Medulla oblongata (tissue), 1 donor: ENCODE data around the gene TRIM61.
"Not testable (repeated sequence)": the region's sequence is repeated elsewhere in the genome, so short reads cannot be mapped to it uniquely, and the experiment has no call there.

ENCODE experiments used
- DNase-seq: peaks from one replicate; pipeline ENCODE4 v3.0.0-alpha.2; 2015; ENCODE audit errors: extremely low spot score

The TRIM61 gene

GRCh38 chr4:164956766-164957643, 20.5 kb downstream of the TRIM61 start:
- peak; percentile 87 for DNase-seq

- no peak for DNase-seq
These were observed 22.2 kb downstream of the TRIM61 start for GRCh38 chr4:164955107-164955805.

DNA sequence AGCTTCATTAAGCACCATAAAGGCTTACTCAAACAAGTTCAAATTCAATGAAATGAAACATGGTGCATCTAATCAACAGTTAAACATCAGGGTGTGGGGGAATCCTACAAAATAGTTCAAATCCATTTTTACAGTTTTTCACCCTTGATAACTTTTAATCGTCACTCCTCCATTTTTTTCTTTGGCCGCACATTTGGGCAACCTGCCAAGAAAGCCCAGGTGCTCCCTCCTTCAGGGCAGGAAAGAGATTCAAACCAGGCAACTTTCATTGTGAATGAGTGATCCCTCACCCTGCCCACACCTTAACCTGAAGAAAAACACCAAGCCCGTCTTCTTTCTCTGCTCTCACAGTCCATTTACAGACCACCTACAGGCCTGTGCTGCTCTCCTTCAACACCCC, 24.9 kb downstream of the TRIM61 start:
- DNase-seq: no peak

- DNase-seq: peak; percentile 35
These were observed 27.9 kb downstream of the TRIM61 start for GRCh38 chr4:164949448-164950143.

DNA sequence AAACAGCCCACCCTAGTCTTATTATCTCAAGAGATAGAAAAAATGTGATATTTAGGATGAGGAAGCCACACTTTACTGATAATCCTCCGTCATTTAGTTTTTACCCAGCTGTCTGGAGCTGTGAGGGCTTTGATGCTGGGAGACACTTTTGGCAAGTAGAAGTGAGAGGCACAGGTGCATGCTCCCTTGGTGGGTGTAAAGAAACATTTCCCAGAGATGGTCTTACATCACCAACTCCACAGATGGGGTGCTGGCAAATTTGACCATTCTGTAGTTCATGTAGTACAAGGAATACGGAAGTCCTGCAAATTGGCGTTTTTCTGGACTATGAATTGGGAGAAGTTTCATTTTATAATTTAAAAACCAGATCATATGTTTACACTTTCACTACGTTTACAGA, 28.5 kb downstream of the TRIM61 start:
- DNase-seq: no peak

- DNase-seq: not testable (repeated sequence)
These were observed 29.5 kb downstream of the TRIM61 start for GRCh38 chr4:164948006-164948405.

DNA sequence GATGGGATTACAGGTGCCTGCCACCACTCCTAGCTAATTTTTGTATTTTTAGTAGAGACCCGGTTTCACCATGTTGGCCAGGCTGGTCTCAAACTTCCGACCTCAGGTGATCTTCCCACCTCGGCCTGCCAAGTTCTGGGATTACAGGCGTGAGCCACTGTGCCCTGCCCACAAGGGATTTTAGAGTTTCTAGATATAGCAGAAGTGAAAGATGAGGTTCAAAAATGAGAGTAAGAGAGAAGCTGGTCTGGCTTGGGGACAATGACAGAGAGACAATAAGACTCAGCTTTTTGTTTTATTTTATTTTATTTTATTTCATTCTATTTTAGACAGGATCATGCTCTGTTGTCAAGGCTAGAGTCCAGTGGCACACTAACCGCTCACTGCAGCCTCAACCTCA, 30.6 kb downstream of the TRIM61 start:
- DNase-seq: no peak

- no peak for DNase-seq
These were observed 32.3 kb downstream of the TRIM61 start for GRCh38 chr4:164945146-164945545.

- no peak for DNase-seq
These were observed 34.3 kb downstream of the TRIM61 start for GRCh38 chr4:164943192-164943591.

DNA sequence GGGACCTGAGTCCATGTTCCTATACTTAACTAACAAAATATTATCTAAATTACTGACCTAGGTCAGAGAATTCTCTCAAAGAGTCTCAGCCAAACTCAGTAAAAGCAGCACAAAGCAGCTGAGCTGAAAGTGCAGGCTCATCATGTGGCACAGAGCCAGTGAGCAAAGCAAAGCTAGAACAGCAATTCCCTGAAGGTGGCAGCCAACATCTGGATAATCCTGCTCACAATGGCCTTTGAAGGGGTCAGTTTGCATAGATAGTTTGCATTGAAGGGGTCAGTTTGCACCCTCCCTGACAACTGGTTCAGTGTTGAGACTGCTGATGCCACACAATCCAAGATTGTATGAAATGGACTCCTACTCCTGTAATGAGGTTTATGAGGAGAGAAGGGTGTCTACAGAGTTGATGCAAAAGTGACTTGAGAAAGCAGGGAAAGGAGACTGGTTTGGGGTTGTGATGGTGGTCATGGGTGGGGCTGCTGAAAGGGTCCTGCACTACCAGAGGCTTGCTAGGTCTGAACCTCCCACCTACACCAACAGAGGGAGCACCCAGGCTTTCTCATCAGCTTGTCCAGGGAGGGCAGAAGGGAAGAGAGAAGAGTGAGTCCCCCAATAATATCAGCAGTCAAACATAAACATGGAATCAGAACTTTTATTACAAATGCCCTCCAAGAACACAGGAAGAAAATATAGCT, 39.7 kb downstream of the TRIM61 start:
- DNase-seq: peak; percentile 84

GRCh38 chr4:164935865-164936606, 41.4 kb downstream of the TRIM61 start:
- DNase-seq: not testable (repeated sequence)

DNA sequence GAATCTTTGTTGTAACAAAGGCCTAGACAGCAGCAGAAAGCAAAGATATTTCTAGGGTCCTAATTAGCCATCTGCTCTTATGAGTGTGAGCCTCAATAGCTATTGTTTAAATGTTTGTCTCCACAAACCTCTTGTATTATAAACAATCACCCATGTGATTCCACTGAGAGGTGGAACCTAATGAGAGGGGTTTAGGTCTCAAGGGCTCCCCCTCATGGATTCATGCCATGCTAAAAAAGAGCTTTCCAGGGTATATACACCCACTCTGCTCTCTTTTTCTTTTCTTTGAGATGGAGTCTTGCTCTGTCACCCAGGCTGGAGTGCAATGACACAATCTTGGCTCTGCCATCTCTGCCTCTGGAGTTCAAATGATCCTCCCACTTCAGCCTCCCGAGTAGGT, 42.1 kb downstream of the TRIM61 start:
- no peak for DNase-seq

- DNase-seq: no peak
These were observed 44.2 kb downstream of the TRIM61 start for GRCh38 chr4:164933244-164933643.

DNA sequence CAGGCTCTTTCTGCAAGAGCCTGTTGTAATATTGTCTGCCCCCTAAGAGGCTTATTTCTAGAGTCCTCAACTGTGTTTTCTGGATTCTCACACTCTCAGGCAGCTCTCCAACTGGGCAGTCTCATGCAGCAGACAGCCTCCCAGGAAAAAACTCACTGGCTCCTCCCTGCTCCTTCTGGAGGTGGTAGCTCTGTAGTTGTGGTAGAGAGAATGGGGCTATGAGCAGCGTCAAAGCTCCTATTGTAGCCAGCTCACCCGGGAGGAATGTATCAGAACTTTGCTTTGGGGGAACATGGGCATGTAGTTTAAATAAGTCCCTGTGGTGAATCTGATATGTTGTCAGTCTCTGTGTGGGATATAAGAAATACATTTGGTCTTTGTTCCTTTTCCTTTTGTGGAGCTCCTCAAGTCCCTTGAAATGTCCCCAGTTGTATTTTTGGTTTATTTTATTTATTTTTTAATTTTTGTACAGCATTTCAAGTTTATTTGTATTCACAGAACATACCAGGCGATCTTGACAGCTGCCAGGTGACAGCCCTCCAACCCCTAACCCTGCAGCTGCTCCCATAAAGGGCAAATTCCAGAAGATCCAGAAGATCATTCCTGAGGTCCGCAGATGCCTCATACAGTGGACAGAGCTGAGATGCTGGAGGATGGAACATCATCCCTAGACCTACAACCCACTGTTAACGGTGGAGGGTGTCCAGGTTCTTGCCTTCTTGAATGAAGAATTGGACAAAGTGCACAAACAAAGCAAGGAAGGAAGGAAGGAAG, 45.7 kb downstream of the TRIM61 start:
- DNase-seq: no peak

DNA sequence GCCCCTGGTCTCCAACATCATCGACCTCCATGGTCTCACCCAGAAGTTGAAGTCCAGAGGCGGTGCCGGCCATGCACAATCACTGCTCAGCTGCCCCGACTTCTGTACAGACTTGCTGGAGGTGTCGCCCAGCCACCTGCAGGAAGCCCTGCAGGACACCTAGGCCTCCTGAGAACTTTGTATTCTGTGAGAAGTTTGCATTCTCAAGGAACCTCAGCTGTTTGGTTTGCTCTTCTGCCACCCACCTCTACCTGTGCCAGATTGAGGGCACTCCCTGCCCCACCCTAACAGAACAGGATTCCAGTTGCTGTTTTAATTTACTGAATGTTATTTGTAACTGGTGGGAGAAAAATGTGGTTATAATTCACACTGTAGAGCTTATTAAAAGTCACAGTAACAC, 46.8 kb downstream of the TRIM61 start:
- no peak for DNase-seq

GRCh38 chr4:164927101-164927500, 50.4 kb downstream of the TRIM61 start:
- not testable (repeated sequence) for DNase-seq

DNA sequence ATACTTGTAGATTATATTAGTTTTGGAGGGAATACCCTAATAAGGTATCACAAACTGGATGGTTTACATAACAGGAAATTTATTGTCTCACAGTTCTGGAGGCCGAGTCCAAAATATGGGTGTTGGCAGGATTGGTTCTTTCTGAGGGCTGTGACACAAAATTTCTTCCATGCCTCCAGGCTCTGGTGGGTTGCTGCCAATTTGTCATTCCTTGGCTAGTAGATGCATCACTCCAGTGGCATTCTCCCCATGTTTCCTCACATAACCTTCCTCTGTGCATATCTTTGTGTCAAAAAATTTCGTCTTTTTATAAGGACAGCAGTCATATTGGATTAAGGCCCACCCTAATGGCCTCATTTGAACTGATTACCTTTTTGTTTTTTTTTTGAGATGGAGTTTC, 51.2 kb downstream of the TRIM61 start:
- peak; percentile 34 for DNase-seq

- no peak for DNase-seq
These were observed 52.7 kb downstream of the TRIM61 start for GRCh38 chr4:164924670-164925238.

- DNase-seq: no peak
These were observed 58.5 kb downstream of the TRIM61 start for GRCh38 chr4:164918956-164919355.
